GM18526 (cell line): ENCODE data around the gene HS3ST4.

ENCODE experiments used
- POLR2A ChIP-seq: IDR thresholded peaks from 3 replicates; pipeline ENCODE4 v1.6.1; 2011; ENCODE audit not compliant: insufficient read length; ENCODE audit errors: extremely low read depth

Gene HS3ST4

GRCh38 chr16:26137956-26138355 is 446.2 kb downstream of the HS3ST4 start:
- no peak for TF ChIP-seq POLR2A

- TF ChIP-seq POLR2A, result no peak
Measured at GRCh38 chr16:26139091-26139490, 447.3 kb downstream of the HS3ST4 start.

- TF ChIP-seq POLR2A, result no peak
Measured at GRCh38 chr16:26139884-26140283, 448.1 kb downstream of the HS3ST4 start.

- TF ChIP-seq POLR2A, result no peak
Measured at GRCh38 chr16:26149364-26150190, 457.8 kb downstream of the HS3ST4 start.

- no peak for TF ChIP-seq POLR2A
Measured at GRCh38 chr16:26155221-26155620, 463.5 kb downstream of the HS3ST4 start.

GRCh38 chr16:26157319-26157718 is 465.6 kb downstream of the HS3ST4 start:
- no peak for TF ChIP-seq POLR2A

- TF ChIP-seq POLR2A, result no peak
Measured at GRCh38 chr16:26158142-26158759, 466.5 kb downstream of the HS3ST4 start.

- no peak for TF ChIP-seq POLR2A
Measured at GRCh38 chr16:26161461-26162180, 469.9 kb downstream of the HS3ST4 start.

- no peak for TF ChIP-seq POLR2A
Measured at GRCh38 chr16:26169473-26169872, 477.7 kb downstream of the HS3ST4 start.

GRCh38 chr16:26175944-26176343 is 484.2 kb downstream of the HS3ST4 start:
- no peak for TF ChIP-seq POLR2A

GRCh38 chr16:26177438-26177837 is 485.7 kb downstream of the HS3ST4 start:
- TF ChIP-seq POLR2A, result no peak

GRCh38 chr16:26178298-26178697 is 486.5 kb downstream of the HS3ST4 start:
- TF ChIP-seq POLR2A, result no peak

GRCh38 chr16:26186091-26186615 is 494.4 kb downstream of the HS3ST4 start:
- no peak for TF ChIP-seq POLR2A
